Endothelial cell of umbilical vein (primary cell): ENCODE results near the gene RASGRP1. TPM values are rescaled to one million over a fixed set of nuclear protein-coding genes. Genes with fewer than 3 reads are reported as not detected.
"Not testable (repeated sequence)": the region's sequence is repeated elsewhere in the genome, so short reads cannot be mapped to it uniquely, and the experiment has no call there.

ENCODE experiments used
- BruUV-seq: library from RNA; stranded (reverse); fragments of 400-500 nt; replicated peaks from 2 replicates; lab custom pipeline; 2021; lab: Mats Ljungman, UMichigan
- CTCF ChIA-PET: fragments of 300-600, 350-600 bp; sonication (Branson Sonifier 250); formaldehyde crosslinking; loops from one replicate; lab custom pipeline; 2021; ENCODE audit warnings: antibody characterized with exemption, inconsistent platforms; lab: Charles Lee
- POLR2A ChIA-PET: fragments of 300-600, 350-600 bp; sonication (Branson Sonifier 250); formaldehyde crosslinking; loops from one replicate; lab custom pipeline; 2021; ENCODE audit warnings: antibody characterized with exemption, inconsistent platforms; lab: Charles Lee
- DNase-seq: peaks from one replicate; pipeline ENCODE4 v3.0.0-alpha.2; 2011; ENCODE audit warnings: low read depth, low spot score
- FAIRE-seq: peaks from 2 replicates; lab custom pipeline; 2011; peaks lifted over from hg19 to GRCh38; lab: Jason Lieb, UNC
- H2AFZ ChIP-seq: 2 replicates; pipeline ENCODE4 v1.6.0; 2012; ENCODE audit warnings: low read depth, low read length, control low read depth, inconsistent platforms
- H3K27ac ChIP-seq: 2 replicates; pipeline ENCODE4 v1.5.1; 2011; ENCODE audit warnings: low read depth, mild to moderate bottlenecking, control low read depth, low read length, moderate library complexity; ENCODE audit not compliant: insufficient read depth
- H3K27me3 ChIP-seq, 2 experiments: 2 replicates each; pipeline versions ENCODE4 v1.6.0 to v1.6.1; 2011; ENCODE audit warnings: low read length in 2 of 2, mixed read lengths in 1 of 2; ENCODE audit not compliant: control insufficient read depth in 2 of 2, insufficient read depth in 2 of 2
- H3K36me3 ChIP-seq, 2 experiments: 2 replicates in 1 of 2; 3 replicates in 1 of 2; pipeline ENCODE4 v1.5.1; 2011; ENCODE audit warnings: low read length in 2 of 2, mild to moderate bottlenecking in 1 of 2, moderate library complexity in 1 of 2; ENCODE audit not compliant: control insufficient read depth in 2 of 2, insufficient read depth in 2 of 2; ENCODE audit errors: extremely low read depth in 1 of 2
- H3K4me1 ChIP-seq: 3 replicates; pipeline ENCODE4 v1.5.1; 2011; ENCODE audit warnings: mild to moderate bottlenecking, low read length; ENCODE audit not compliant: control insufficient read depth, insufficient read depth; ENCODE audit errors: extremely low read depth
- H3K4me2 ChIP-seq: 2 replicates; pipeline ENCODE4 v1.6.1; 2011; ENCODE audit warnings: low read length, control low read depth, mixed read lengths; ENCODE audit not compliant: insufficient read depth
- H3K4me3 ChIP-seq, 3 experiments: fragments of 200-600 bp in 1 of 3; sonication (generic), shearing (Covaris generic) in 1 of 3; replicated peaks in 1 of 3; 2 replicates each; pipeline ENCODE4 v1.5.1; 2011 to 2016; ENCODE audit warnings: control low read depth in 3 of 3, low read length in 3 of 3, mild to moderate bottlenecking in 2 of 3, inconsistent platforms in 1 of 3, low read depth in 1 of 3, moderate library complexity in 1 of 3; ENCODE audit not compliant: insufficient read depth in 1 of 3
- H3K79me2 ChIP-seq: 2 replicates; pipeline ENCODE4 v1.6.0; 2012; ENCODE audit warnings: low read length, inconsistent platforms; ENCODE audit not compliant: control insufficient read depth, insufficient read depth
- H3K9ac ChIP-seq: replicated peaks from 2 replicates; pipeline ENCODE3; 2011; ENCODE audit warnings: low read length, control low read depth; ENCODE audit not compliant: insufficient read depth; ENCODE audit errors: extremely low read depth
- H3K9me1 ChIP-seq: replicated peaks from 3 replicates; pipeline ENCODE4 v1.6.0; 2011; ENCODE audit warnings: mild to moderate bottlenecking, low read length; ENCODE audit not compliant: control insufficient read depth, insufficient read depth; ENCODE audit errors: extremely low read depth
- H3K9me3 ChIP-seq: replicated peaks from 2 replicates; pipeline ENCODE4 v1.5.1; 2012; ENCODE audit warnings: low read length, inconsistent platforms; ENCODE audit not compliant: control insufficient read depth, insufficient read depth
- H4K20me1 ChIP-seq: replicated peaks from 2 replicates; pipeline ENCODE3; 2011; ENCODE audit warnings: mild to moderate bottlenecking, low read length; ENCODE audit not compliant: control insufficient read depth, insufficient read depth; ENCODE audit errors: extremely low read depth
- CTCF ChIP-seq, 2 donors: IDR thresholded peaks; 1 replicate in 1 of 2; 2 replicates in 1 of 2; pipeline ENCODE4 v1.5.1; 2011; ENCODE audit warnings: low read length in 2 of 2, mild to moderate bottlenecking in 2 of 2, moderate library complexity in 2 of 2, control low read depth in 1 of 2, inconsistent platforms in 1 of 2, low read depth in 1 of 2; ENCODE audit not compliant: insufficient read depth in 1 of 2; ENCODE audit errors: extremely low read depth in 1 of 2
- EZH2 ChIP-seq: IDR thresholded peaks from 2 replicates; pipeline ENCODE4 v1.6.1; 2012; ENCODE audit warnings: borderline replicate concordance, low read depth, mild to moderate bottlenecking, moderate library complexity, low read length, inconsistent platforms; ENCODE audit not compliant: severe bottlenecking
- FOS ChIP-seq: IDR thresholded peaks from 2 replicates; pipeline ENCODE4 v1.6.1; 2011; ENCODE audit warnings: mild to moderate bottlenecking, low read length, moderate library complexity, borderline replicate concordance; ENCODE audit not compliant: insufficient read depth
- GATA2 ChIP-seq: IDR thresholded peaks from 2 replicates; pipeline ENCODE4 v1.7.0; 2011; ENCODE audit warnings: low read depth, mild to moderate bottlenecking, moderate library complexity, mixed read lengths, low read length; ENCODE audit not compliant: insufficient read length, insufficient read depth
- JUN ChIP-seq: IDR thresholded peaks from 2 replicates; pipeline ENCODE4 v1.6.1; 2011; ENCODE audit warnings: borderline replicate concordance, low read depth; ENCODE audit not compliant: insufficient read length, insufficient read depth
- MAX ChIP-seq: IDR thresholded peaks from 2 replicates; pipeline ENCODE4 v1.6.1; 2011; ENCODE audit not compliant: insufficient read depth, insufficient read length
- MYC ChIP-seq: IDR thresholded peaks from one replicate; pipeline ENCODE4 v1.6.1; 2011; ENCODE audit warnings: mild to moderate bottlenecking, low read depth, low read length
- POLR2A ChIP-seq: IDR thresholded peaks from 2 replicates; pipeline ENCODE4 v1.6.1; 2012; ENCODE audit warnings: low read depth, mild to moderate bottlenecking, control low read depth, low read length
- POLR2AphosphoS5 ChIP-seq: IDR thresholded peaks from 2 replicates; pipeline ENCODE4 v1.6.1; 2012; ENCODE audit warnings: low read depth, mild to moderate bottlenecking, control low read depth, low read length, moderate library complexity; ENCODE audit not compliant: insufficient read depth
- dilution Hi-C: fragments of 300-500 bp; cut with MboI; formaldehyde crosslinking; loops from one replicate; pipeline ENCODE4 v1.15.0; 2019; ENCODE audit warnings: low sequenced_read_pairs; ENCODE audit not compliant: extremely low pct_ligation_motif_present
- intact Hi-C: fragments of 100-400 bp; cut with micrococcal nuclease; formaldehyde crosslinking; loops from one replicate; pipeline ENCODE4 v1.10.0; 2022
- polyA plus RNA-seq, 4 experiments: library from polyadenylated mRNA; depleted of rRNA in 3 of 4; stranded (reverse) in 3 of 4; unstranded in 1 of 4; fragments of >200 nt; gene quantifications; 2 replicates each; pipeline versions ENCODE4 v1.2.1 to v1.2.3, GENCODE V29; 2011 to 2012; ENCODE audit warnings: missing spikeins in 1 of 4
- total RNA-seq: library from RNA; stranded (reverse); gene quantifications from 2 replicates; pipeline ENCODE4 v1.2.3, GENCODE V29; 2021

RASGRP1 gene
- total and polyA plus RNA-seq, 2 donors (not counting 3 experiments of a cell fraction or from before 2014, with no cell fraction given): 0.15 to 0.38 TPM

GRCh38 chr15:38587214-38587613, 22.6 kb upstream of the RASGRP1 start:
- H3K9me3 ChIP-seq: no peaks in the 10 kb centered on the region
- H3K79me2 ChIP-seq: no peaks in the 10 kb centered on the region
- dilution Hi-C loops (no loop called here), intact Hi-C loops (no loop called here)
- H3K4me2 ChIP-seq: no peak overlapping the region
- H3K27ac ChIP-seq: no peak overlapping the region
- H3K36me3 ChIP-seq: no peaks in the 10 kb centered on the region
- POLR2A ChIA-PET: no interaction called here
- FAIRE-seq: no peak
- no peaks in the 10 kb centered on the region for H4K20me1 ChIP-seq
- TF ChIP-seq FOS: no peak
- no peak for TF ChIP-seq POLR2A
- TF ChIP-seq POLR2AphosphoS5: no peak
- TF ChIP-seq MAX: no peak
- no peak for TF ChIP-seq CTCF (IDR thresholded peaks at IDR 0.05; ENCODE audit: extremely low read depth in 1 of 2, insufficient read depth in 1 of 2, low read depth in 1 of 2, low read length in 2 of 2)
- no peak for TF ChIP-seq EZH2
- no peak for TF ChIP-seq JUN
- no peak for TF ChIP-seq GATA2
- no peak for TF ChIP-seq MYC
- H3K27me3 ChIP-seq: peaks cover 10 to 25% of the 10 kb centered on the region in 2 experiments
- no peak overlapping the region for H3K9ac ChIP-seq
- no peak for DNase-seq
- H3K4me1 ChIP-seq: no peaks in the 10 kb centered on the region
- BruUV-seq: no TSS peak
- CTCF ChIA-PET: interaction anchor here (1.0 to 2.4 kb wide), 2 partner anchors 23 to 30 kb away, joined by 3 to 14 read pairs; partner anchors contain the start of gene RASGRP1
- no peaks in the 10 kb centered on the region for H3K9me1 ChIP-seq
- no peak overlapping the region for H2AFZ ChIP-seq
- H3K4me3 ChIP-seq: no peak overlapping the region

GRCh38 chr15:38586005-38586404, 21.4 kb upstream of the RASGRP1 start:
- H4K20me1 ChIP-seq, intact Hi-C loops, dilution Hi-C loops, H3K4me3 ChIP-seq, POLR2A ChIA-PET, DNase-seq, CTCF ChIA-PET, H3K4me2 ChIP-seq, H3K9me3 ChIP-seq, BruUV-seq, H3K36me3 ChIP-seq, H3K27ac ChIP-seq, FAIRE-seq, H3K9me1 ChIP-seq, H3K79me2 ChIP-seq, H3K9ac ChIP-seq, H2AFZ ChIP-seq, H3K4me1 ChIP-seq: not testable (repeated sequence)
- H3K27me3 ChIP-seq: peaks cover 10 to 23% of the 10 kb centered on the region in 2 experiments
